K562 (cell line): ENCODE measurements around the gene SP2. TPM values are rescaled to one million over a fixed set of nuclear protein-coding genes. Genes with fewer than 3 reads are reported as not detected.
A peak's percentile ranks its signal among the peaks of the same experiment; 100 is the strongest.

ENCODE experiments used
- ATF1 ChIP-seq, 2 experiments: fragments of 450-650 bp in 1 of 2; IDR thresholded peaks; 2 replicates each; pipeline ENCODE4 v1.6.1; 2016; ENCODE audit warnings: missing compliant biosample characterization in 1 of 2, missing genetic modification characterization in 1 of 2
- ATF7 ChIP-seq: fragments of 450-650 bp; IDR thresholded peaks from 2 replicates; pipeline ENCODE4 v1.7.1; 2014; ENCODE audit warnings: mild to moderate bottlenecking, moderate library complexity
- BMI1 ChIP-seq: fragments of 150-350 bp; IDR thresholded peaks from 2 replicates; pipeline ENCODE4 v1.6.1; 2014; ENCODE audit warnings: low read length
- CC2D1A ChIP-seq: fragments of 450-650 bp; IDR thresholded peaks from 2 replicates; pipeline ENCODE4 v1.6.1; 2017; ENCODE audit warnings: mild to moderate bottlenecking
- CREM ChIP-seq: IDR thresholded peaks from 2 replicates; pipeline ENCODE4 v1.6.1; 2014; ENCODE audit warnings: antibody characterized with exemption, low read depth
- CTCF ChIP-seq, 3 experiments: IDR thresholded peaks in 2 of 3; conservative IDR thresholded peaks in 1 of 3; 2 replicates each; pipeline ENCODE4 v1.5.1; 2011 to 2012; ENCODE audit warnings: low read length in 3 of 3, mild to moderate bottlenecking in 3 of 3, control low read depth in 2 of 3, improper control_type of control experiment in 1 of 3, inconsistent platforms in 1 of 3, low read depth in 1 of 3, mixed read lengths in 1 of 3, moderate library complexity in 1 of 3; ENCODE audit not compliant: insufficient read depth in 2 of 3
- EP400 ChIP-seq: fragments of 450-650 bp; IDR thresholded peaks from 2 replicates; pipeline ENCODE4 v1.6.1; 2017; ENCODE audit warnings: antibody characterized with exemption, mild to moderate bottlenecking, moderate library complexity
- FOXP1 ChIP-seq: sonication (generic); formaldehyde crosslinking; IDR thresholded peaks from 2 replicates; pipeline ENCODE4 v1.8.0; 2022; ENCODE audit warnings: mild to moderate bottlenecking, missing genetic modification reagents
- JUNB ChIP-seq: fragments of 450-650 bp; formaldehyde crosslinking; conservative IDR thresholded peaks from 2 replicates; pipeline ENCODE4 v1.4.0; 2020; ENCODE audit warnings: mild to moderate bottlenecking
- KLF16 ChIP-seq: IDR thresholded peaks from 2 replicates; pipeline ENCODE4 v1.6.1; 2016; ENCODE audit warnings: antibody characterized with exemption
- L3MBTL2 ChIP-seq: fragments of 450-650 bp; IDR thresholded peaks from 2 replicates; pipeline ENCODE4 v1.6.1; 2016; ENCODE audit warnings: mild to moderate bottlenecking, moderate library complexity
- MYBL2 ChIP-seq, 2 experiments: fragments of 450-650 bp in 1 of 2; sonication (generic) in 1 of 2; formaldehyde crosslinking in 1 of 2; IDR thresholded peaks; 2 replicates each; pipeline versions ENCODE4 v1.6.1 to v1.8.1; 2017 to 2022; ENCODE audit warnings: borderline replicate concordance in 1 of 2, inconsistent platforms in 1 of 2, low read depth in 1 of 2, mild to moderate bottlenecking in 1 of 2, missing genetic modification reagents in 1 of 2, moderate library complexity in 1 of 2
- NFYB ChIP-seq: IDR thresholded peaks from 2 replicates; pipeline ENCODE4 v1.6.1; 2011; ENCODE audit warnings: mild to moderate bottlenecking, moderate library complexity; ENCODE audit not compliant: insufficient read length; ENCODE audit errors: extremely low read depth
- PBX2 ChIP-seq, 2 experiments: IDR thresholded peaks in 1 of 2; conservative IDR thresholded peaks in 1 of 2; 2 replicates each; pipeline ENCODE4 v1.6.1; 2016; ENCODE audit warnings: low read depth in 2 of 2, mild to moderate bottlenecking in 1 of 2, missing compliant biosample characterization in 1 of 2, missing genetic modification characterization in 1 of 2, moderate library complexity in 1 of 2
- RBM25 ChIP-seq: fragments of 200-400 bp; formaldehyde crosslinking; IDR thresholded peaks from 2 replicates; pipeline ENCODE4 v1.6.1; 2018; ENCODE audit warnings: low read length, low read depth, moderate library complexity; ENCODE audit not compliant: severe bottlenecking
- SNRNP70 ChIP-seq: fragments of 200-400 bp; formaldehyde crosslinking; optimal IDR thresholded peaks from 2 replicates; pipeline ENCODE3; 2017; ENCODE audit warnings: low read depth, low read length
- ZNF280B ChIP-seq: fragments of 250-450 bp; sonication (Bioruptor Pico); IDR thresholded peaks from 2 replicates; pipeline ENCODE4 v1.5.1; 2021; ENCODE audit warnings: mild to moderate bottlenecking
- ZNF324 ChIP-seq: fragments of 250-450 bp; sonication (Bioruptor Pico); IDR thresholded peaks from 2 replicates; pipeline ENCODE4 v1.4.0; 2020; ENCODE audit warnings: mild to moderate bottlenecking
- polyA plus RNA-seq, 8 experiments: library from polyadenylated mRNA; depleted of rRNA in 4 of 8; stranded (reverse) in 5 of 8; unstranded in 3 of 8; fragments of >200 nt; fragmentation: Nextera tagmentation in 2 of 8; fragmentation: Illumina TruSeq in 1 of 8; extraction: Ambion mirVana in 2 of 8; extraction: Trizol in 1 of 8; gene quantifications; 2 replicates each; pipeline versions ENCODE4 v1.2.1 to v1.2.3, GENCODE V29; 2011 to 2014; ENCODE audit warnings: inconsistent platforms in 1 of 8, missing spikeins in 1 of 8
- total RNA-seq, 7 experiments: library from RNA; depleted of rRNA in 6 of 7; stranded (reverse); fragments of >200 nt in 6 of 7; fragmentation: Illumina TruSeq in 2 of 7; extraction: Trizol in 2 of 7; gene quantifications; 2 replicates each; pipeline versions ENCODE4 v1.2.1 to v1.2.3, GENCODE V29; 2011 to 2021; ENCODE audit warnings: low replicate concordance in 1 of 7
- TF ChIP-seq, protein P1 (sequence below): sonication (generic); formaldehyde crosslinking; IDR thresholded peaks from 2 replicates; pipeline ENCODE4 v1.5.0; 2020; ENCODE audit warnings: missing genetic modification reagents
- TF ChIP-seq, protein P2 (sequence below): fragments of 450-650 bp; IDR thresholded peaks from 2 replicates; pipeline ENCODE4 v1.6.1; 2016

SP2 gene
- total and polyA plus RNA-seq, 9 of the 15 experiments (the other 6 are each of a cell fraction or from before 2014, with no cell fraction given), result 0.77 to 22.3 (median 2.3) TPM

- TF ChIP-seq EP400 (peak; percentile 37), PBX2 (CRISPR knock-in tag; IDR thresholded peaks at IDR 0.05; ENCODE audit: low read depth) (peak; percentile 70), PBX2 (tag; conservative IDR thresholded peaks at IDR 0.05; ENCODE audit: low read depth) (peak; percentile 93), ATF1 (CRISPR knock-in tag; IDR thresholded peaks at IDR 0.05) (no peak), ATF1 (tag; IDR thresholded peaks at IDR 0.05) (peak; percentile 28; the same call in 1 of the 2 replicates), KLF16 (peak; percentile 61; the same call in 1 of the 2 replicates), MYBL2 (IDR thresholded peaks at IDR 0.05; ENCODE audit: low read depth) (peak; percentile 90), MYBL2 (CRISPR knock-in tag; IDR thresholded peaks at IDR 0.05; ENCODE audit: borderline replicate concordance) (no peak), BMI1 (no peak), CC2D1A (peak; percentile 61; the same call in 1 of the 2 replicates), CREM (peak; percentile 41; the same call in 1 of the 2 replicates), RBM25 (peak; percentile 39), FOXP1 (CRISPR knock-in tag) (no peak), L3MBTL2 (peak; percentile 50; the same call in 1 of the 2 replicates), SNRNP70 (no peak), CTCF (IDR thresholded peaks at IDR 0.05 in 2 of 3, conservative IDR thresholded peaks at IDR 0.05 in 1 of 3; ENCODE audit: insufficient read depth in 2 of 3, low read depth in 1 of 3, low read length in 3 of 3) (peak; percentile 70 to 96 (median 88)), NFYB (peak; percentile 93), ATF7 (peak; percentile 37; the same call in 1 of the 2 replicates), ZNF324 (CRISPR knock-in tag) (no peak), ZNF280B (CRISPR knock-in tag) (no peak), JUNB (CRISPR knock-in tag) (no peak)
- TF ChIP-seq, protein P1, sequence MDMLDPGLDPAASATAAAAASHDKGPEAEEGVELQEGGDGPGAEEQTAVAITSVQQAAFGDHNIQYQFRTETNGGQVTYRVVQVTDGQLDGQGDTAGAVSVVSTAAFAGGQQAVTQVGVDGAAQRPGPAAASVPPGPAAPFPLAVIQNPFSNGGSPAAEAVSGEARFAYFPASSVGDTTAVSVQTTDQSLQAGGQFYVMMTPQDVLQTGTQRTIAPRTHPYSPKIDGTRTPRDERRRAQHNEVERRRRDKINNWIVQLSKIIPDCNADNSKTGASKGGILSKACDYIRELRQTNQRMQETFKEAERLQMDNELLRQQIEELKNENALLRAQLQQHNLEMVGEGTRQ (CRISPR knock-in tag), result peak; percentile 63
- TF ChIP-seq, protein P2, sequence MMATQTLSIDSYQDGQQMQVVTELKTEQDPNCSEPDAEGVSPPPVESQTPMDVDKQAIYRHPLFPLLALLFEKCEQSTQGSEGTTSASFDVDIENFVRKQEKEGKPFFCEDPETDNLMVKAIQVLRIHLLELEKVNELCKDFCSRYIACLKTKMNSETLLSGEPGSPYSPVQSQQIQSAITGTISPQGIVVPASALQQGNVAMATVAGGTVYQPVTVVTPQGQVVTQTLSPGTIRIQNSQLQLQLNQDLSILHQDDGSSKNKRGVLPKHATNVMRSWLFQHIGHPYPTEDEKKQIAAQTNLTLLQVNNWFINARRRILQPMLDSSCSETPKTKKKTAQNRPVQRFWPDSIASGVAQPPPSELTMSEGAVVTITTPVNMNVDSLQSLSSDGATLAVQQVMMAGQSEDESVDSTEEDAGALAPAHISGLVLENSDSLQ, result peak; percentile 97
Observed at GRCh38 chr17:47946929-47947397, 50.9 kb downstream of the SP2 start (continued).
